HCT116 (cell line): ENCODE measurements around the gene RAD21L1. TPM values are rescaled to one million over a fixed set of nuclear protein-coding genes. Genes with fewer than 3 reads are reported as not detected.

Experiments used
- ATAC-seq: fragments of 200-7000 bp; cut with Tn5 transposase; 2 replicates; pipeline ENCODE4 v1.9.1; 2020; ENCODE audit warnings: mild to moderate bottlenecking, moderate library complexity
- BruUV-seq: library from RNA; stranded (reverse); fragments of 400-500 nt; replicated peaks from 2 replicates; lab custom pipeline; 2021; lab: Mats Ljungman, UMichigan
- CTCF ChIA-PET: fragments of 300-600 bp; sonication (Branson Sonifier 250); formaldehyde crosslinking; loops from one replicate; lab custom pipeline; 2021; ENCODE audit warnings: antibody characterized with exemption; lab: Charles Lee
- POLR2A ChIA-PET: fragments of 300-600, 350-600 bp; sonication (Branson Sonifier 250); formaldehyde crosslinking; loops from one replicate; lab custom pipeline; 2021; ENCODE audit warnings: antibody characterized with exemption; lab: Charles Lee
- RAD21 ChIA-PET, 2 experiments: fragments of 300-600 bp; sonication (Branson Sonifier 250); formaldehyde crosslinking; loops; one replicate each; lab custom pipeline; 2023; ENCODE audit warnings: low total read pairs in 2 of 2; ENCODE audit not compliant: uncharacterized antibody in 2 of 2, unreplicated experiment in 2 of 2, low non-redundant PET in 1 of 2; lab: Charles Lee
- DNase-seq: peaks from one replicate; pipeline ENCODE4 v3.0.0-alpha.2; 2010; ENCODE audit warnings: low read depth, low spot score
- H2AFZ ChIP-seq: fragments of 200-600 bp; shearing (Covaris generic), sonication (generic); 2 replicates; pipeline ENCODE4 v1.6.1; 2017; ENCODE audit warnings: low read depth, mixed run types, mixed read lengths, antibody characterized with exemption, low read length; ENCODE audit not compliant: poor library complexity, severe bottlenecking
- H3K27ac ChIP-seq: 2 replicates; pipeline ENCODE4 v1.5.1; 2012; ENCODE audit warnings: low read depth, low read length
- H3K27me3 ChIP-seq: fragments of 200-600 bp; sonication (generic); 2 replicates; pipeline ENCODE4 v1.6.1; 2016; ENCODE audit warnings: mixed run types, low read length, mixed read lengths; ENCODE audit not compliant: insufficient read depth
- H3K36me3 ChIP-seq, 2 experiments: fragments of 200-500 bp in 1 of 2; fragments of 200-600 bp in 1 of 2; sonication (Bioruptor generic) in 1 of 2; sonication (generic) in 1 of 2; 2 replicates each; pipeline versions ENCODE4 v1.5.1 to v1.6.1; 2014 to 2016; ENCODE audit warnings: low read length in 2 of 2, inconsistent platforms in 1 of 2, mixed read lengths in 1 of 2, mixed run types in 1 of 2; ENCODE audit not compliant: insufficient read depth in 2 of 2, control insufficient read depth in 1 of 2
- H3K4me1 ChIP-seq, 2 experiments: fragments of 200-600 bp in 1 of 2; sonication (generic) in 1 of 2; 2 replicates each; pipeline versions ENCODE4 v1.5.1 to v1.6.1; 2012 to 2017; ENCODE audit warnings: low read length in 2 of 2, inconsistent platforms in 1 of 2, mild to moderate bottlenecking in 1 of 2, mixed read lengths in 1 of 2, mixed run types in 1 of 2, moderate library complexity in 1 of 2; ENCODE audit not compliant: insufficient read depth in 2 of 2, control insufficient read depth in 1 of 2
- H3K4me2 ChIP-seq: fragments of 200-600 bp; sonication (generic); 2 replicates; pipeline ENCODE4 v1.6.1; 2017; ENCODE audit warnings: mixed run types, low read length, mixed read lengths
- H3K4me3 ChIP-seq, 2 experiments: fragments of 200-600 bp in 1 of 2; sonication (generic) in 1 of 2; replicated peaks in 1 of 2; 2 replicates each; pipeline ENCODE4 v1.5.1; 2011 to 2016; ENCODE audit warnings: low read length in 2 of 2, control low read depth in 1 of 2, low read depth in 1 of 2, mild to moderate bottlenecking in 1 of 2, mixed read lengths in 1 of 2, mixed run types in 1 of 2
- H3K79me2 ChIP-seq: fragments of 200-600 bp; sonication (generic); 2 replicates; pipeline ENCODE4 v1.6.1; 2017; ENCODE audit warnings: mild to moderate bottlenecking, mixed run types, low read length, moderate library complexity, mixed read lengths; ENCODE audit not compliant: insufficient read depth
- H3K9ac ChIP-seq: fragments of 200-600 bp; sonication (generic); 2 replicates; pipeline ENCODE4 v1.6.1; 2016; ENCODE audit warnings: low read length, mixed read lengths
- H3K9me2 ChIP-seq: fragments of 200-600 bp; sonication (generic), shearing (Covaris generic); 2 replicates; pipeline ENCODE4 v1.6.1; 2017; ENCODE audit warnings: mixed run types, mild to moderate bottlenecking, moderate library complexity; ENCODE audit not compliant: insufficient read depth
- H3K9me3 ChIP-seq, 2 experiments: fragments of 200-500 bp in 1 of 2; fragments of 200-600 bp in 1 of 2; sonication (Bioruptor generic) in 1 of 2; sonication (generic) in 1 of 2; 2 replicates each; pipeline ENCODE4 v1.6.1; 2014 to 2017; ENCODE audit warnings: low read length in 2 of 2, mixed read lengths in 2 of 2, inconsistent platforms in 1 of 2, low read depth in 1 of 2, mild to moderate bottlenecking in 1 of 2, mixed run types in 1 of 2, moderate library complexity in 1 of 2; ENCODE audit not compliant: control insufficient read depth in 1 of 2, insufficient read depth in 1 of 2
- H4K20me1 ChIP-seq: fragments of 200-600 bp; sonication (generic), shearing (Covaris generic); 2 replicates; pipeline ENCODE4 v1.6.1; 2017; ENCODE audit warnings: mixed run types, mild to moderate bottlenecking, moderate library complexity; ENCODE audit not compliant: insufficient read depth
- CBX3 ChIP-seq: IDR thresholded peaks from 2 replicates; pipeline ENCODE4 v1.6.1; 2012; ENCODE audit warnings: low read depth
- CEBPB ChIP-seq: IDR thresholded peaks from 2 replicates; pipeline ENCODE4 v1.6.1; 2012; ENCODE audit warnings: low read depth
- EGR1 ChIP-seq: IDR thresholded peaks from 2 replicates; pipeline ENCODE4 v1.6.1; 2012; ENCODE audit warnings: low read depth
- EZH2 ChIP-seq: fragments of 200-600 bp; sonication (generic); IDR thresholded peaks from 2 replicates; pipeline ENCODE4 v1.6.1; 2017; ENCODE audit warnings: antibody characterized with exemption, mixed run types
- EZH2phosphoT487 ChIP-seq: fragments of 200-600 bp; IDR thresholded peaks from 2 replicates; pipeline ENCODE4 v1.6.1; 2018; ENCODE audit warnings: antibody characterized with exemption, borderline replicate concordance
- POLR2A ChIP-seq: IDR thresholded peaks from 2 replicates; pipeline ENCODE4 v1.7.0; 2011; ENCODE audit warnings: borderline replicate concordance; ENCODE audit not compliant: insufficient read depth, insufficient read length; ENCODE audit errors: extremely low read depth
- POLR2AphosphoS5 ChIP-seq: IDR thresholded peaks from 2 replicates; pipeline ENCODE4 v1.6.1; 2011; ENCODE audit warnings: mild to moderate bottlenecking, low read depth, low read length, moderate library complexity
- RAD21 ChIP-seq: IDR thresholded peaks from 2 replicates; pipeline ENCODE4 v1.6.1; 2012; ENCODE audit warnings: low read depth, mild to moderate bottlenecking
- TCF7L2 ChIP-seq: IDR thresholded peaks from 2 replicates; pipeline ENCODE4 v1.7.0; 2011; ENCODE audit warnings: borderline replicate concordance, inconsistent platforms; ENCODE audit not compliant: insufficient read depth, insufficient read length; ENCODE audit errors: extremely low read depth
- YY1 ChIP-seq: IDR thresholded peaks from 2 replicates; pipeline ENCODE4 v1.6.1; 2011; ENCODE audit warnings: low read length, low read depth, moderate library complexity, mild to moderate bottlenecking; ENCODE audit not compliant: insufficient replicate concordance; ENCODE audit errors: extremely low read depth
- intact Hi-C: fragments of 100-400 bp; cut with micrococcal nuclease; formaldehyde crosslinking; loops from 2 replicates; pipeline ENCODE4 v1.10.0; 2022
- total RNA-seq: library from RNA; stranded (reverse); gene quantifications from one replicate; pipeline ENCODE4 v1.2.1, GENCODE V29; 2021; ENCODE audit not compliant: unreplicated experiment
- TF ChIP-seq, protein P1 (sequence below): IDR thresholded peaks from 2 replicates; pipeline ENCODE4 v1.6.1; 2012

The RAD21L1 gene
- total RNA-seq, 1 experiment from 2014 or later: 0.17 TPM

DNA sequence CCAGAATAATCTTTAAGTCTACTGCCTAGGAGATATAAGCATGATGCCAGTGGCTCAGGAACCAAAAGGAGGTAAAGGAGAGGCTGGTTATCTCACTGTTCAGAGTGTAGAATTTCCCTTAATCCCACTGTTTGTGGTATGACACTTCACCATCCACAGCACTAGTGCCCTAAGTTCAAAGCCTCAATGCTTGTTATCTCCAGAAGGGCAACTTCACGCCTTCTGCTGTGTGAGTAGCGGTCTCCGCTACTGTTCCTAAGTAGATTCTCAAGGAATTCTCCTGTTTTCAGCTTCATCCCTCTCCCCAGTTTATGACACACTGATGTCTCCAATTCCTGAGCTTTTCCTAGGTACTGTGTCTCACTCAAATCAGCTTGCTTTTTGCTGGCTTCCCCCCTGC lies 26.6 kb downstream of the RAD21L1 start (continued):
- TF ChIP-seq, protein P1, sequence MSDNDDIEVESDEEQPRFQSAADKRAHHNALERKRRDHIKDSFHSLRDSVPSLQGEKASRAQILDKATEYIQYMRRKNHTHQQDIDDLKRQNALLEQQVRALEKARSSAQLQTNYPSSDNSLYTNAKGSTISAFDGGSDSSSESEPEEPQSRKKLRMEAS: no peak
- no peak for TF ChIP-seq POLR2A
- TF ChIP-seq EGR1: no peak
- TF ChIP-seq TCF7L2: no peak
- TF ChIP-seq CBX3: no peak
- TF ChIP-seq EZH2phosphoT487: no peak
- TF ChIP-seq RAD21: no peak
- TF ChIP-seq EZH2: no peak

DNA sequence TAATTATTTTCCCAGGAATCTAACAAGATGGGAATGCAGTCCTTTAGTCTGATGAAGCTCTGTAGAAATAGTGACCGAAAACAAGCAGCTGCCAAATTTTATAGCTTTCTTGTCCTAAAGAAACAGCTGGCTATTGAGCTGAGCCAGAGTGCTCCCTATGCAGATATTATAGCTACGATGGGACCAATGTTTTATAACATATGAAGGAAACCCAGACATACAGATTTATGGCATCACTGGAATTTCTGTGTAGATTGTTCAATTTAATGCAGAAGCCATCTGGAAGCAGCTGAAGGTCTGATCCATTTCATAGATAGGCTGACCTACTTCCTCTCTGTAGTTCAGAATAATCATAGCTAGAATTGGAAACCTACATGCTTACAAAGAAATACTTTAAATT lies 28.4 kb downstream of the RAD21L1 start:
- H3K79me2 ChIP-seq: no peaks in the 10 kb centered on the region
- no peak overlapping the region for H3K9ac ChIP-seq
- H3K27ac ChIP-seq: no peak overlapping the region
- no peak overlapping the region for H3K4me3 ChIP-seq
- ChIA-PET CTCF (no interaction called here), POLR2A (no interaction called here), RAD21 (no interaction called here)
- no peaks in the 10 kb centered on the region for H3K36me3 ChIP-seq
- ATAC-seq (no peak), DNase-seq (no peak)
- H4K20me1 ChIP-seq: no peaks in the 10 kb centered on the region
- no peaks in the 10 kb centered on the region for H3K27me3 ChIP-seq
- H3K9me3 ChIP-seq: no peaks in the 10 kb centered on the region
- intact Hi-C loops: no loop called here
- no peak overlapping the region for H2AFZ ChIP-seq
- no peak for TF ChIP-seq POLR2A
- TF ChIP-seq CBX3: no peak
- TF ChIP-seq POLR2AphosphoS5: no peak
- no peak for TF ChIP-seq CEBPB
- TF ChIP-seq YY1: no peak
- TF ChIP-seq, protein P1: no peak
- no peaks in the 10 kb centered on the region for H3K9me2 ChIP-seq
- H3K4me2 ChIP-seq: no peak overlapping the region
- no peaks in the 10 kb centered on the region for H3K4me1 ChIP-seq
- no TSS peak for BruUV-seq
